Naive thymus-derived CD8-positive, alpha-beta T cell (primary cell): ENCODE data around the gene ARCN1. TPM values are rescaled to one million over a fixed set of nuclear protein-coding genes. Genes with fewer than 3 reads are reported as not detected.

ENCODE experiments used
- ATAC-seq, 2 donors: fragments of 150-1000 bp; cut with Tn5 transposase in 1 of 2; sonication (Bioruptor Pico), chemical (Tn5 transposase) in 1 of 2; 1 replicate in 1 of 2; 2 replicates in 1 of 2; pipeline ENCODE4 v1.10.0; 2021; ENCODE audit warnings: mild to moderate bottlenecking in 2 of 2, moderate library complexity in 2 of 2
- POLR2A ChIA-PET: fragments of 350-600 bp; sonication (Branson Sonifier 250); formaldehyde crosslinking; loops from one replicate; lab custom pipeline; 2021; ENCODE audit warnings: antibody characterized with exemption; lab: Charles Lee
- DNase-seq, 10 donors: peaks; one replicate each; pipeline versions ENCODE4 v3.0.0 to v3.0.0-alpha.2; 2020 to 2022
- H3K27ac Mint-ChIP-seq, 10 donors: one replicate each; pipeline ENCODE4 v1.8.0; 2020 to 2022; ENCODE audit warnings: mild to moderate bottlenecking in 10 of 10, mixed read lengths in 10 of 10, moderate library complexity in 4 of 10, inconsistent platforms in 1 of 10
- H3K27me3 Mint-ChIP-seq, 5 donors: one replicate each; pipeline ENCODE4 v1.8.0; 2021 to 2022; ENCODE audit warnings: mixed read lengths in 5 of 5
- H3K36me3 Mint-ChIP-seq, 3 donors: one replicate each; pipeline ENCODE4 v1.8.0; 2020 to 2022; ENCODE audit warnings: mixed read lengths in 3 of 3, mild to moderate bottlenecking in 2 of 3, inconsistent platforms in 1 of 3
- H3K4me1 Mint-ChIP-seq, 4 donors: one replicate each; pipeline ENCODE4 v1.8.0; 2021 to 2022; ENCODE audit warnings: mixed read lengths in 4 of 4
- H3K4me3 Mint-ChIP-seq, 10 donors: one replicate each; pipeline ENCODE4 v1.8.0; 2020 to 2022; ENCODE audit warnings: mild to moderate bottlenecking in 10 of 10, mixed read lengths in 10 of 10, moderate library complexity in 6 of 10, inconsistent platforms in 1 of 10
- H3K9me3 Mint-ChIP-seq, 9 donors: one replicate each; pipeline ENCODE4 v1.8.0; 2020 to 2022; ENCODE audit warnings: mixed read lengths in 9 of 9, mild to moderate bottlenecking in 3 of 9, inconsistent platforms in 1 of 9, moderate library complexity in 1 of 9
- polyA plus RNA-seq, 3 donors: library from polyadenylated mRNA; unstranded; fragments of 300-500 nt; fragmentation: Illumina TruSeq; gene quantifications; one replicate each; pipeline ENCODE4 v1.2.3, GENCODE V29; 2021
- total RNA-seq, 8 experiments: library from RNA in 2 of 8; stranded (reverse) in 2 of 8; gene quantifications; one replicate each; pipeline ENCODE4 v1.2.3 and lab custom pipeline; 2021 to 2026

ARCN1 gene
- total and polyA plus RNA-seq, 5 experiments from 2014 or later, result 106 to 138 (median 121) TPM

- Mint-ChIP-seq H3K27ac (no peak overlapping the region), H3K9me3 (no peaks in the 10 kb centered on the region), H3K4me3 (no peak overlapping the region), H3K4me1 (peaks cover 7 to 12% (median 11%) of the 10 kb centered on the region in 4 donors), H3K36me3 (peaks cover 0 to 2% (median 0%) of the 10 kb centered on the region in 3 donors), H3K27me3 (peaks cover 7 to 28% (median 20%) of the 10 kb centered on the region in 5 donors)
- POLR2A ChIA-PET, result no interaction called here
- DNase-seq (no peak), ATAC-seq (no peak)
These were observed 46.8 kb downstream of the ARCN1 start for GRCh38 chr11:118618991-118619375.

DNA sequence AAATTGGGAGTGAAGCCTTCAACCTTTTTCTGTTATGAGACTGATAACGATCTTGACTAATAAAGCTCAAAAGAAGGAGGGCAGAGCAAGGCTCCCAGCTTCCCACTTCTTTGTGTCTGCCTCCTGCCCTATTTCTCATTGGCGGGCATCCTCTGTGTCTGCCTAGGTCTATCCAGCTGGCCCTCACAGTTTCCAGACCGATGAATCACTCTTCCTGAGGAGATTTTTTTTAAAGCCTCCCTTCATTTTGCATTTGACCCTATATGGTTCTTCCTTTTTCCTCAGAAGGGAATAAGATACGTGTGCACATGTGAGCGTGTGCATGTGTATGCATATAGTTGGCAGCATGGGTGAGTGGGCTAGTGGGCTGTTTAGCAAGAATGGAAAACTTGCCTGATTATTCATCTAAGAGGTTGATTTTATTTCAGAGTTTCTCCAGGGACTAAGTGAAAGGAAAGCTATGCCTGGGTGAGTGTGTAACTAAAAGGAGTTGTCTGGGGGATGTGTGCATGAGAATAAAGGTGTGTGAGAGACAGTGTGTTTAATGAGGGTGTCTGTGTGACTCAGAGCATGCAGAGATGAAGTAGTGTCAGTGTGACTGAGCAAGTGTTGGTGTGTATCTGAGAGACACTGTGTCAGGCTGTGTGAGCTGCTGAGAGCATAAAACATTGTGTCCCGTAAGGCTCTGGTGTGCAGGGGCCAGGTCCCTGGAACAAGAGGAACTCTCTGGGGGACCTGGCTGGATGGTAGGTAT, 47.4 kb downstream of the ARCN1 start:
- POLR2A ChIA-PET, result no interaction called here
- Mint-ChIP-seq H3K27ac (peak overlapping the region in 1 of 10 donors; percentile 4), H3K4me1 (peaks cover 7 to 12% (median 11%) of the 10 kb centered on the region in 4 donors), H3K4me3 (peak overlapping the region in 4 of 10 donors; percentile 2 to 62 (median 24)), H3K9me3 (no peaks in the 10 kb centered on the region), H3K27me3 (peaks cover 7 to 28% (median 20%) of the 10 kb centered on the region in 5 donors), H3K36me3 (peaks cover 0 to 2% (median 0%) of the 10 kb centered on the region in 3 donors)
- ATAC-seq (no peak), DNase-seq (no peak)

DNA sequence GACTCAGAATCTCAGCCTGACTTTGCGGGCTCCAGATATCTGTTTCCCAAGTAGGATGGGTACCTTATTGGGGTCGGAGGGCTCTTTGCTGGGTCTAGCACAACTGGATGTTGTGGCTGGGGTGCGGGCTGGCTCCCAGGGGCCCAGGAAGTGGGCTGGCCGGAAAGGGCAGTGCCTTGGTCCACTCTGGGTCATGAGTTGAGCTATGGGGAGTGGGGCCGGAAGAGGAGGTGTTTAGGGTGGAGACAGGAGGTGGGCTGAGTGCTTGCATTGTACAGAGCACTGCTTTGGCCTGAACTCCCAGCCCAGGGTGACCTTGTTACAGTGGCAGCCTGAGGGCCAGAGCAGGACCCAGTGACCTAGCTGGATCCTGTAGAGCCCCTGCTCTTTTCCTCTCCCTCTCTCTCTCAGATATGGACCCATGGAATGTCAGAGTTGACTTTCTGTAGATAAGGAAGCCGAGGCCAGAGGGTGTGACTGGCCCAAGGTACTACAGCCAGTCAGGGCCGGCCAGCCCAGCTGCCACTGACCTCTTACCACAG, 48.4 kb downstream of the ARCN1 start:
- Mint-ChIP-seq H3K4me3 (peak overlapping the region in 9 of 10 donors; percentile 64 to 88 (median 75)), H3K27ac (peak overlapping the region in 1 of 10 donors; percentile 69), H3K36me3 (no peaks in the 10 kb centered on the region), H3K27me3 (peaks cover 7 to 28% (median 17%) of the 10 kb centered on the region in 5 donors), H3K4me1 (peaks cover 7 to 12% (median 11%) of the 10 kb centered on the region in 4 donors), H3K9me3 (no peaks in the 10 kb centered on the region)
- ATAC-seq (no peak), DNase-seq (no peak)
- POLR2A ChIA-PET, result no interaction called here

DNA sequence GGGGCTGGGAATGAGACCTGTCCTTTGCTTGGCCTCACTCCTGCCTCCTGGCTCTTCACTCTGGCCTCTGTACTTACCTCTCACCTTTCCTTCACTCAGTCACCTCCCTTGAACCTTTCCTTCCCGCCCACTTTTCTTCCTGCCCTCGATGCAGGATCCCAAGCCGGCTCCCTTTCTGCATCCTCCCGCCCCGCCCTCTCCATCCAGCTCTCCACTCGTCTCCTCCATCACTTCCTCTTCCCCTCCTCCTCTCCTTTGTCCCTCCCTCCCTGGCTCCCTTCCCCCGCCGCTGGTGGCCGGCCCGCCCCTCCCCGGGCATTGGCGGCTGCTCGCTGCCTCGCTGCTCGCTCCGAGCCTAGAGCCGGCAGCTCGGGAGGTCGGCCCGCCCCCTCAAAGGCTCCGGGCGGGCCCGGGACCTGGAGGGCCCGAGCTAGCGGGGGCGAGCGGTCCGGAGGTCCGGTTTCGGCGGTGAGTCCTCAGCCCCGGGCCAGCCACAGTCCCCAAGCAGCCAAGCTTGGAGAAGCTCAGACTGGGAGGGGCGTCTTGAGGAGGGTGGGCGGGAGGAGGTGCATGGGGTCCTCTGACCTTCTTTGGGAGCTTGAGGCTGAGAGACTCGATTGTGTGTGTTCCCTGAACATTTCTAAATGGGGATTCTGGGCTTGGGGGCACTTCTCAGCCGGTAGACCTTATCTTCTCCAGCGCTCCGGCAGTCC, 49.0 kb downstream of the ARCN1 start:
- H3K4me3 Mint-ChIP-seq, result peak overlapping the region; percentile 45 to 88 (median 75)
- H3K9me3 Mint-ChIP-seq, result no peaks in the 10 kb centered on the region
- peaks cover 7 to 12% (median 11%) of the 10 kb centered on the region in 4 donors for H3K4me1 Mint-ChIP-seq
- peaks cover 7 to 28% (median 17%) of the 10 kb centered on the region in 5 donors for H3K27me3 Mint-ChIP-seq
- peak; percentile 72 to 84 for ATAC-seq
- H3K36me3 Mint-ChIP-seq, result no peaks in the 10 kb centered on the region
- peak in 4 of 10 donors; percentile 13 to 22 (median 20) for DNase-seq
- H3K27ac Mint-ChIP-seq, result peak overlapping the region in 2 of 10 donors; percentile 41 to 69
- POLR2A ChIA-PET, result no interaction called here

- POLR2A ChIA-PET, result no interaction called here
- peak overlapping the region; percentile 45 to 84 (median 62) for H3K4me3 Mint-ChIP-seq
- peaks cover 7 to 12% (median 11%) of the 10 kb centered on the region in 4 donors for H3K4me1 Mint-ChIP-seq
- H3K9me3 Mint-ChIP-seq, result no peaks in the 10 kb centered on the region
- H3K27me3 Mint-ChIP-seq, result peaks cover 7 to 28% (median 17%) of the 10 kb centered on the region in 5 donors
- ATAC-seq (no peak), DNase-seq (no peak)
- H3K36me3 Mint-ChIP-seq, result no peaks in the 10 kb centered on the region
- H3K27ac Mint-ChIP-seq, result peak overlapping the region in 2 of 10 donors; percentile 67 to 85
These were observed 49.7 kb downstream of the ARCN1 start for GRCh38 chr11:118621784-118622375.

GRCh38 chr11:118622376-118623268, 50.4 kb downstream of the ARCN1 start:
- Mint-ChIP-seq H3K27me3 (peaks cover 7 to 28% (median 17%) of the 10 kb centered on the region in 5 donors), H3K4me1 (peaks cover 7 to 12% (median 11%) of the 10 kb centered on the region in 4 donors), H3K27ac (no peak overlapping the region), H3K4me3 (peak overlapping the region in 1 of 10 donors; percentile 22), H3K9me3 (no peaks in the 10 kb centered on the region), H3K36me3 (no peaks in the 10 kb centered on the region)
- DNase-seq (no peak), ATAC-seq (no peak)
- POLR2A ChIA-PET, result no interaction called here

GRCh38 chr11:118623269-118623655, 51.1 kb downstream of the ARCN1 start:
- Mint-ChIP-seq H3K9me3 (no peaks in the 10 kb centered on the region), H3K27ac (no peak overlapping the region), H3K36me3 (no peaks in the 10 kb centered on the region), H3K4me1 (peaks cover 7 to 12% (median 11%) of the 10 kb centered on the region in 4 donors), H3K27me3 (peaks cover 7 to 28% (median 16%) of the 10 kb centered on the region in 5 donors), H3K4me3 (no peak overlapping the region)
- no peak for ATAC-seq
- no peak for DNase-seq
- POLR2A ChIA-PET, result no interaction called here

- POLR2A ChIA-PET, result interaction anchor here (0.6 kb wide), 1 partner anchor 19 kb away, joined by 3 read pairs; no protein-coding TSS in a partner anchor
- no peak for ATAC-seq
- no peak overlapping the region for H3K4me3 Mint-ChIP-seq
These were observed 53.0 kb downstream of the ARCN1 start for GRCh38 chr11:118625036-118625690.

GRCh38 chr11:118625976-118626375, 53.8 kb downstream of the ARCN1 start:
- H3K36me3 Mint-ChIP-seq, result no peaks in the 10 kb centered on the region
- POLR2A ChIA-PET, result interaction anchor here (0.6 kb wide), 1 partner anchor 18 kb away, joined by 3 read pairs; no protein-coding TSS in a partner anchor
- no peak overlapping the region for H3K4me3 Mint-ChIP-seq
- peaks cover 3 to 7% (median 5%) of the 10 kb centered on the region in 4 donors for H3K4me1 Mint-ChIP-seq
- no peak for ATAC-seq
- no peak for DNase-seq
- H3K9me3 Mint-ChIP-seq, result no peaks in the 10 kb centered on the region
- H3K27ac Mint-ChIP-seq, result no peak overlapping the region
- peaks cover 0 to 10% (median 6%) of the 10 kb centered on the region in 5 donors for H3K27me3 Mint-ChIP-seq

More at GRCh38 chr11:118625036-118625690, 53.0 kb downstream of the ARCN1 start:
- H3K4me1 Mint-ChIP-seq, result peaks cover 3 to 12% (median 11%) of the 10 kb centered on the region in 4 donors
- no peak for DNase-seq
- no peaks in the 10 kb centered on the region for H3K9me3 Mint-ChIP-seq
- peaks cover 0 to 19% (median 8%) of the 10 kb centered on the region in 5 donors for H3K27me3 Mint-ChIP-seq
- no peaks in the 10 kb centered on the region for H3K36me3 Mint-ChIP-seq
- no peak overlapping the region for H3K27ac Mint-ChIP-seq

DNA sequence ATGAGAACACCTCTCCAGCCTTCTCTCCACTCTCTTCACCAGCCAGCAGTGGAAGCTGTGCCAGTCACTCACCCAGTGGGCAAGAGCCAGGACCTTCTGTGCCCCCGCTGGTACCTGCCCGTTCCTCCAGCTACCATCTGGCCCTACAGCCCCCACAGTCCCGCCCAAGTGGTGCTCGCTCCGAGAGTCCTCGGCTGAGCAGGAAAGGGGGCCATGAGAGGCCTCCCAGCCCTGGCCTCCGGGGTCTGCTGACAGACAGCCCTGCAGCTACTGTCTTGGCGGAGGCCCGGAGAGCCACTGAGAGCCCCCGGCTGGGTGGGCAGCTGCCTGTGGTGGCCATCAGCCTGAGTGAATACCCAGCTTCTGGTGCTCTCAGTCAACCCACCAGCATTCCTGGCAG, 55.4 kb downstream of the ARCN1 start:
- DNase-seq, result no peak
- POLR2A ChIA-PET, result no interaction called here
- Mint-ChIP-seq H3K4me3 (no peak overlapping the region), H3K9me3 (no peaks in the 10 kb centered on the region), H3K27ac (no peak overlapping the region), H3K27me3 (no peaks in the 10 kb centered on the region), H3K36me3 (no peaks in the 10 kb centered on the region), H3K4me1 (peaks cover 0 to 4% (median 0%) of the 10 kb centered on the region in 4 donors)
- no peak for ATAC-seq

DNA sequence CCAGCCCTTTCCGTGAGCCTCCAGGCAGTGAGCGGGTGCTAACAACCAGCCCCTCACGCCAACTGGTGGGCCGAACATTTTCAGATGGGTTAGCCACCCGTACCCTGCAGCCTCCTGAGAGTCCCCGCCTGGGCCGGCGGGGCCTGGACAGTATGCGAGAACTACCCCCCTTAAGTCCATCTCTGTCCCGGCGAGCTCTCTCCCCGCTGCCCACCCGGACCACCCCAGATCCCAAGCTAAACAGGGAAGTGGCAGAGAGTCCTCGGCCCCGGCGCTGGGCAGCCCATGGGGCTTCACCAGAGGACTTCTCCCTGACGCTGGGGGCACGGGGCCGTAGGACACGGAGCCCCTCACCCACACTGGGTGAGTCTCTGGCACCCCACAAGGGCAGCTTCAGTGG, 55.8 kb downstream of the ARCN1 start:
- no peaks in the 10 kb centered on the region for H3K9me3 Mint-ChIP-seq
- no peak overlapping the region for H3K4me3 Mint-ChIP-seq
- H3K4me1 Mint-ChIP-seq, result peaks cover 0 to 4% (median 0%) of the 10 kb centered on the region in 4 donors
- no peaks in the 10 kb centered on the region for H3K27me3 Mint-ChIP-seq
- no peak overlapping the region for H3K27ac Mint-ChIP-seq
- POLR2A ChIA-PET, result no interaction called here
- DNase-seq (no peak), ATAC-seq (no peak)
- H3K36me3 Mint-ChIP-seq, result no peaks in the 10 kb centered on the region
